ENCODE results near the gene L3MBTL3.

The L3MBTL3 gene

GRCh38 chr6:130047088-130047995 is 29.0 kb downstream of the L3MBTL3 start:
- H3K4me3 ChIP-seq (ENCODE audit: low read depth, low read length): no peak overlapping the region
- H3K27ac ChIP-seq (ENCODE audit: low read depth, low read length): no peak overlapping the region
- H3K27me3 ChIP-seq (ENCODE audit: control insufficient read depth, insufficient read depth, low read length): no peaks in the 10 kb centered on the region
- H3K9me3 ChIP-seq (ENCODE audit: control insufficient read depth, insufficient read depth, low read length): no peaks in the 10 kb centered on the region
- peaks cover 6% of the 10 kb centered on the region; the same call in 1 of the 2 replicates for H3K4me1 ChIP-seq (ENCODE audit: control insufficient read depth, insufficient read depth, low read length)
- H3K9ac ChIP-seq (ENCODE audit: low read depth, low read length): no peak overlapping the region
- 0 out of 2 replicates have a peak, but pooled peaks cover 9% of the 10 kb centered on the region for H3K36me3 ChIP-seq (ENCODE audit: control insufficient read depth, insufficient read depth, low read length)

DNA sequence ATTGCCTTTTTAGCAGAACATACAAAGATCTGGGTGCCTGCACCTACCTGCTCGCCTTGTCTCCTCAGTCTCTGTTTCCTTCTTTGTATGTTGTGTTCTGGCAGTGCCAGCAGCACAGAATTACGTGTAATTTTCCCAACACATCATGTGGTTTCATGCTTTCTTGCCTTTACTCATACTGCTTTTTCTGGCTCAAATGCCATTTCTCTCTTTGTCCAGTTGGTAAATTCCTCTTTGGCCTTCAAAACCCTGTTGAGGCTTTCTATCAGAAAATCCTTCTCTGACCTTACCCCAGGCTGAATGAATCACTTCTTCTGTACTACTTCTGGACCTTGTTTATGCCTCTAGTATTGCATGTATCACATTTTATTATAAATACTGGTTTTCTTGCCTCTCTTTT is 31.8 kb downstream of the L3MBTL3 start:
- Histone ChIP-seq H3K9ac (ENCODE audit: low read depth, low read length) (no peak overlapping the region), H3K4me3 (ENCODE audit: low read depth, low read length) (no peak overlapping the region), H3K36me3 (ENCODE audit: control insufficient read depth, insufficient read depth, low read length) (peaks cover 21% of the 10 kb centered on the region), H3K27ac (ENCODE audit: low read depth, low read length) (no peak overlapping the region), H3K4me1 (ENCODE audit: control insufficient read depth, insufficient read depth, low read length) (no peaks in the 10 kb centered on the region), H3K9me3 (ENCODE audit: control insufficient read depth, insufficient read depth, low read length) (no peaks in the 10 kb centered on the region), H3K27me3 (ENCODE audit: control insufficient read depth, insufficient read depth, low read length) (no peaks in the 10 kb centered on the region)

DNA sequence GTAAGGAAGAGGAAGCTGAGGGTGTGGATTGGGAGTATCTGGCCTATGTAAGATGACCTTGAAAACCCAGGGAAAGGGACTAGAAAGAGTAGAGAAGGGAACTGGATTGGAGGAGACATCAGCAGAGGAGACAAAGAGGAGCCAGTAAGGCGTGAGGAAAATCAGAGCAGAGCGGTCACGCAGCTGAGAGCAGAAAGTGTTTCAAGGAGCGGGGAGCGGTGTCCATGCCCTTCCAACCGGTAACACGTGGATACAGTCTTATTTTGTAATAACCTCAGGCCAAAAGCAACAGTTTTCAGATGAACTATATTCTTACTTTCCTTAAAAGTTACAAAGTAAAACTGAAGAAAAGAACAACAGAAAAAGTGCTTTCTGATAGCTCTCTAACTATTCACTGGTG is 36.3 kb downstream of the L3MBTL3 start:
- H3K27me3 ChIP-seq (ENCODE audit: control insufficient read depth, insufficient read depth, low read length): no peaks in the 10 kb centered on the region
- no peak overlapping the region for H3K9ac ChIP-seq (ENCODE audit: low read depth, low read length)
- H3K4me1 ChIP-seq (ENCODE audit: control insufficient read depth, insufficient read depth, low read length): no peaks in the 10 kb centered on the region
- H3K27ac ChIP-seq (ENCODE audit: low read depth, low read length): no peak overlapping the region
- H3K4me3 ChIP-seq (ENCODE audit: low read depth, low read length): no peak overlapping the region
- no peaks in the 10 kb centered on the region for H3K9me3 ChIP-seq (ENCODE audit: control insufficient read depth, insufficient read depth, low read length)
- H3K36me3 ChIP-seq (ENCODE audit: control insufficient read depth, insufficient read depth, low read length): peaks cover 29% of the 10 kb centered on the region

- H3K36me3 ChIP-seq (ENCODE audit: control insufficient read depth, insufficient read depth, low read length): peaks cover 29% of the 10 kb centered on the region
- H3K9me3 ChIP-seq (ENCODE audit: control insufficient read depth, insufficient read depth, low read length): no peaks in the 10 kb centered on the region
- no peak overlapping the region for H3K4me3 ChIP-seq (ENCODE audit: low read depth, low read length)
- no peaks in the 10 kb centered on the region for H3K27me3 ChIP-seq (ENCODE audit: control insufficient read depth, insufficient read depth, low read length)
- H3K4me1 ChIP-seq (ENCODE audit: control insufficient read depth, insufficient read depth, low read length): no peaks in the 10 kb centered on the region
- no peak overlapping the region for H3K9ac ChIP-seq (ENCODE audit: low read depth, low read length)
- H3K27ac ChIP-seq (ENCODE audit: low read depth, low read length): no peak overlapping the region
These were observed 36.9 kb downstream of the L3MBTL3 start for GRCh38 chr6:130055271-130055670.

DNA sequence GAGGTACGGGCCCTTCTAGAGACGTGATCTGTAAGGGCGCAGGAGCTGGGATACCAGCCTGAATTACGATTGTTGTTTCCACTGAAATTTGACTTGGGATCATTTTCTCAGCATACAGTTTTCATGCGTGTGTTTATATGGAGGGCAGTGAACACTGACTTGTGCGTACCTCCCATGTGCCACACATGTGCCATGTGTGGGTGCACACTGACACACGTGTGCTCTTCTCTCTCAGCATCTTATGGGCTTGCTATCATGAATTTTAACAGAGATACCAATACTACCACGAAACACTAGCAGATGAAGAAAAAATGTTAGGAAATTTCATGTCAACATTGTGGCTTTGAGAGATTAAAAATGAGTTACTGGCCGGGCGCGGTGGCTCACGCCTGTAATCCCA is 39.1 kb downstream of the L3MBTL3 start:
- Histone ChIP-seq H3K27ac (ENCODE audit: low read depth, low read length) (no peak overlapping the region), H3K36me3 (ENCODE audit: control insufficient read depth, insufficient read depth, low read length) (peaks cover 25% of the 10 kb centered on the region), H3K4me3 (ENCODE audit: low read depth, low read length) (no peak overlapping the region), H3K4me1 (ENCODE audit: control insufficient read depth, insufficient read depth, low read length) (no peaks in the 10 kb centered on the region), H3K9ac (ENCODE audit: low read depth, low read length) (no peak overlapping the region), H3K9me3 (ENCODE audit: control insufficient read depth, insufficient read depth, low read length) (no peaks in the 10 kb centered on the region), H3K27me3 (ENCODE audit: control insufficient read depth, insufficient read depth, low read length) (no peaks in the 10 kb centered on the region)

GRCh38 chr6:130063806-130064205 is 45.4 kb downstream of the L3MBTL3 start:
- H3K9me3 ChIP-seq (ENCODE audit: control insufficient read depth, insufficient read depth, low read length): no peaks in the 10 kb centered on the region
- no peak overlapping the region for H3K27ac ChIP-seq (ENCODE audit: low read depth, low read length)
- no peaks in the 10 kb centered on the region for H3K27me3 ChIP-seq (ENCODE audit: control insufficient read depth, insufficient read depth, low read length)
- H3K4me1 ChIP-seq (ENCODE audit: control insufficient read depth, insufficient read depth, low read length): no peaks in the 10 kb centered on the region
- H3K36me3 ChIP-seq (ENCODE audit: control insufficient read depth, insufficient read depth, low read length): peaks cover 14% of the 10 kb centered on the region
- no peak overlapping the region for H3K9ac ChIP-seq (ENCODE audit: low read depth, low read length)
- H3K4me3 ChIP-seq (ENCODE audit: low read depth, low read length): no peak overlapping the region

DNA sequence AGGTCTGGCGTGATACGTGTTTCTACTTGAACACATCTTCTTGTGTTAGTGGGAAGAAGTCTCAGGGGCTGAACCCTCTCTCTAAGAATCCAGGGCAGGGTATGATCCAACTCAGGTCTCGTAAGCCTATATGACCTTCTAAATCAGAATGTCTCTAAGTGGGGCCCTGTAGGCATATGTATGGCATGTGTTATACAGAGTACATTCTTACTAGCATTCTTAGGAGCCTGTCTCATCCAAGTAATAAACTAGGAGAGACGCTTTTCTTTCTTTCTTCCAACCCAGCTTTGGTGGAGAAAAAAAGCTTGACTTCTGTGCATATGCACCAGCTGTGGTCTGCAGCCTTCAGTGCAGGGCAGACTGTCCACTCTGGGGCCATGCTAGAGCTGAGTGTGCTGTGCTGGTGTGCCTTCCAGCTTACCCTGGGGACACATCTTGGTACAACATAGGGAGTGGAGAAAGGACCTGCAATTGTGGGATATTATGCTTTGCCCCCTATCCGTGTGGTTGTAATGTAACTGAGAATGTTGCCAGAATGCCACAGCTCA is 47.3 kb downstream of the L3MBTL3 start:
- Histone ChIP-seq H3K9ac (ENCODE audit: low read depth, low read length) (no peak overlapping the region), H3K36me3 (ENCODE audit: control insufficient read depth, insufficient read depth, low read length) (peaks cover 15% of the 10 kb centered on the region), H3K4me1 (ENCODE audit: control insufficient read depth, insufficient read depth, low read length) (no peaks in the 10 kb centered on the region), H3K9me3 (ENCODE audit: control insufficient read depth, insufficient read depth, low read length) (no peaks in the 10 kb centered on the region), H3K4me3 (ENCODE audit: low read depth, low read length) (no peak overlapping the region), H3K27ac (ENCODE audit: low read depth, low read length) (no peak overlapping the region), H3K27me3 (ENCODE audit: control insufficient read depth, insufficient read depth, low read length) (no peaks in the 10 kb centered on the region)

DNA sequence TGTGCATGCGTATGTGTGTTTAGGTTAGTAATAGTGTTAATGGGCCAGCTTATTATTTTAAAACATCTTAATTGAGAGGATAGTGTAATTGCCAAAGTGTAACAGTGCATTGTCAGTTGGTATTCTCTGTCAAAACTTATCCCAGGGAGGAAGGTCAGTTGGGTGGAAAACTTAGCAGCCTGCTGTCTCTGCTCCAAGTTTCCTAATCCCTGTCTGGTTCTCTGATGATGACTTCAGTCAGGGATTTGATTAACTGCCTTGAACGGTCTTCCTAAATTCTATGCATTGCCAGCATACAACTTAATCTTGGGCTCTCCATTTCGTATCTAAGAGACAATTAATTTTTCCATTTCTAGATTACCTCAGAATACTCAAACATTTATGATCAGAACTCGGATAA is 51.1 kb downstream of the L3MBTL3 start:
- Histone ChIP-seq H3K36me3 (ENCODE audit: control insufficient read depth, insufficient read depth, low read length) (peaks cover 9% of the 10 kb centered on the region), H3K9ac (ENCODE audit: low read depth, low read length) (no peak overlapping the region), H3K27ac (ENCODE audit: low read depth, low read length) (no peak overlapping the region), H3K4me1 (ENCODE audit: control insufficient read depth, insufficient read depth, low read length) (no peaks in the 10 kb centered on the region), H3K27me3 (ENCODE audit: control insufficient read depth, insufficient read depth, low read length) (no peaks in the 10 kb centered on the region), H3K9me3 (ENCODE audit: control insufficient read depth, insufficient read depth, low read length) (no peaks in the 10 kb centered on the region), H3K4me3 (ENCODE audit: low read depth, low read length) (no peak overlapping the region)

DNA sequence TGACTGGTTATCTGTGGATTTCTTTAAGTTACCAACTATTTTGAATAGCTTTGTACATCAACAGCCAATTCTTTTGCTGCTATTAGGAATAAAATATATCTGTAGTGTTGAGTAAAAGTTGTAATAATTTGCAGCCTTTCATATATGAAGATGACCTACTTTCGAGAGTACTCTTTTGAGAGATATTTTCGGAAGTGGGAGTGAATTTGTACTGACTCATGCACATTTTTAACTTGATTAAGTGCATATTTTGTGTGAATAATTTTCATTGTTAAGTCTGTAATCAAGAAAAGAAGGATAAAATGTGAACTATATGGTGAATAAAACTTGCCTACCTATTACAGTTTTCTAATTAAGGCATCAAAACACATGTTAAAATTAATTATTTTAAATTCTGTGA is 51.9 kb downstream of the L3MBTL3 start:
- Histone ChIP-seq H3K4me1 (ENCODE audit: control insufficient read depth, insufficient read depth, low read length) (no peaks in the 10 kb centered on the region), H3K36me3 (ENCODE audit: control insufficient read depth, insufficient read depth, low read length) (peaks cover 9% of the 10 kb centered on the region), H3K9ac (ENCODE audit: low read depth, low read length) (no peak overlapping the region), H3K4me3 (ENCODE audit: low read depth, low read length) (no peak overlapping the region), H3K27ac (ENCODE audit: low read depth, low read length) (no peak overlapping the region), H3K9me3 (ENCODE audit: control insufficient read depth, insufficient read depth, low read length) (no peaks in the 10 kb centered on the region), H3K27me3 (ENCODE audit: control insufficient read depth, insufficient read depth, low read length) (no peaks in the 10 kb centered on the region)

- 0 out of 2 replicates have a peak, but pooled peaks cover 1% of the 10 kb centered on the region for H3K4me1 ChIP-seq (ENCODE audit: control insufficient read depth, insufficient read depth, low read length)
- H3K9ac ChIP-seq (ENCODE audit: low read depth, low read length): no peak overlapping the region
- H3K36me3 ChIP-seq (ENCODE audit: control insufficient read depth, insufficient read depth, low read length): peaks cover 9% of the 10 kb centered on the region
- no peaks in the 10 kb centered on the region for H3K9me3 ChIP-seq (ENCODE audit: control insufficient read depth, insufficient read depth, low read length)
- H3K27me3 ChIP-seq (ENCODE audit: control insufficient read depth, insufficient read depth, low read length): no peaks in the 10 kb centered on the region
- no peak overlapping the region for H3K27ac ChIP-seq (ENCODE audit: low read depth, low read length)
- H3K4me3 ChIP-seq (ENCODE audit: low read depth, low read length): no peak overlapping the region
These were observed 52.4 kb downstream of the L3MBTL3 start for GRCh38 chr6:130070792-130071191.

DNA sequence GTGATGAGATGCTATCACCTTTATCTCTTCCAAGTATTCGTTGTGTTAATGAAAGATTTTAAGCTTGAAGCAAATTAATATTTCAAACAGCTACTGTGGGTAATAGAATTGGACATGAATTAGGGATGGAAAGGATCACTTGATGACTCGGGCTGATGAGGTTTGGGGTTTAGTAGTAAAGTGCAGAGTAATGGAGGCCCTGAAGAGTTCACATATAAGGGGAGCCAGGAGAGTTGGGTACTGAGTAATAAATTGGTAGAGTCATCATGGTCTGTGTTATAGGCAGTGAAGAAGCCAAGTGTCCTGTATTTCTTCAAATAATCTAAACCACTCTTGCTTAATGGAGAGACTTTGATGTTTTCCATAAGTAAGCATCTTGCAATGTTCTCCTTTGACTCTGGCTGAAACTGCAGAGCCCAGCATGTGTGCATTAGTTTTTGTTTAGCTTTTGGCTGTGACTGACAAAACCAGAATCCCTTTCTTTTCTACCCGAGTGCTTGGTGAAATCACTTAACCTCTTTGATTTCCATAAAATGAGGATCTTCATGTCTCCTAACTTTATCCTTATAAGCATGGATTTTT is 57.6 kb downstream of the L3MBTL3 start:
- no peaks in the 10 kb centered on the region for H3K27me3 ChIP-seq (ENCODE audit: control insufficient read depth, insufficient read depth, low read length)
- H3K4me1 ChIP-seq (ENCODE audit: control insufficient read depth, insufficient read depth, low read length): peaks cover 9% of the 10 kb centered on the region; the same call in 1 of the 2 replicates
- no peak overlapping the region for H3K4me3 ChIP-seq (ENCODE audit: low read depth, low read length)
- H3K9ac ChIP-seq (ENCODE audit: low read depth, low read length): no peak overlapping the region
- no peaks in the 10 kb centered on the region for H3K9me3 ChIP-seq (ENCODE audit: control insufficient read depth, insufficient read depth, low read length)
- H3K27ac ChIP-seq (ENCODE audit: low read depth, low read length): no peak overlapping the region
- H3K36me3 ChIP-seq (ENCODE audit: control insufficient read depth, insufficient read depth, low read length): no peaks in the 10 kb centered on the region

Data from HUES48 (cell line).